NCI-H2029 (cell line): Measurements from ENCODE around the gene THSD4.

Experiments
- DNase-seq: peaks from one replicate; lab custom pipeline; 2025; lab: John Stamatoyannopoulos, UW

THSD4 gene

DNA sequence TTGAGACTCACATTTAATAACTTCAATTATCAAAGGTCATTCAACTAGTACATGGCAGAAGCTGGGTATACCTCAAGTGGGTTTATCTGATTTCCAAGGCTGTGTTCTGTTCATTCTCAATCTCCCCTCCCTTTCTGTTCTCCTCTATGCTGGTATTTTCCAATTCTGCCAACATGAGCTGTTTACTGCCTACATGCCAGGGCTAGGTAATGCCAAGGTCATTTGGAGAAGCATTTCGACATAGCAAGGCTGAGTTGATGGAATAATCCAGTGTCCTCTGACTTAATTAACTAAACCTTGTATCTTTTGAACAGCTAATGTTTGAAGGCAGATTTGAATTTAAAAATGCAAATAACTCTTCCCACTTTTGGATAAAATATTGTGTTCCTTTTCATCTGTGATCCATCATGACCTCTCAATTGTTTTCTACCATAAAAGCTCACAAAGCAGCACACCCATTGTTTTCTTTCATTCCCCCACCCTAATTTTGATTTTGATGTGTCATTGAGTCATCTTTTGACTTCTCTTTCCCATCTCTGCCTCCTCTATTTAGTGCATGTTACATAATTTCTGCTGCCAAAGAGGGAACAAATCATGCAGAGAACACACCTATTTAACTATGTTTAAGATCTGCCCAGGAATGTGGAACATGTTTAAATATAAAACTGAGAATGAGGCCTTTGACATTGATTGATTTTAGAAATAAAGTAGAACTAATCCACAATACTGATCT is 386.2 kb downstream of the THSD4 start:
- DNase-seq: no peak

DNA sequence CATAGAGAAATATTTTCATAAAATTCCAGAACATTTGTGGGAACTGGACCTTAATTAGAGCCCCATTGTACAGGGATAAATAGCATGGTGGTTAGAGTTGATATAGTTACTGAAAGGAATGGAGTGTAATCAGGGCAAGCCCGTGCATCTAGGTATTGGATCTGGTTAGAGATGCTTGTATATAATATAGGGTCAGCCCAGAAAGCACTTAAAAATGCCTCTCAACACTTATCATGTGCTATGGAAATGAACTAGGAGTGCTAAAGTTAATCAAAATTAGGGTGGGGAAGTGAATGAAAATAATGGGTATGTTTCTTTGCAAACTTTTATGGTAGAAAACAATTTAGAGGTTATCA is 386.8 kb downstream of the THSD4 start:
- no peak for DNase-seq

DNA sequence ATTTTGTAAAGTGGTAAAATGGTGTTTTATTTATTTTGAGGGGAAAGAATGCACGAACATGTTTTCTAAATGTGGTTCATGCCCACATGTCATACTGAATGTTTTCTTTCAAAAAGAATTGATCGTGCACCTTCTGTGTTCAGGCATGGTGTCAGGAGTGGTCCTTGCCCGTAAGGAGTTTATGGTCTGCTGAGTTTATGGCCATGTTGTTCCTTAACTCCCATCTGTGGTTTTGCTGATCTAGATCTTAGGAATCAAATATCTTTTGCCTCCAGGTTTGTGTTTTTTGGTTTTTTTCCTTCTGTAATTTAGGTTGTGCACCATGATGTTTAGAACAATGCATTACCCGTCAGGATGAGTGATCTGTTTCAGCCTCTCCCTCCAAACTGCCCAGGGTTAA is 390.7 kb downstream of the THSD4 start:
- no peak for DNase-seq

DNA sequence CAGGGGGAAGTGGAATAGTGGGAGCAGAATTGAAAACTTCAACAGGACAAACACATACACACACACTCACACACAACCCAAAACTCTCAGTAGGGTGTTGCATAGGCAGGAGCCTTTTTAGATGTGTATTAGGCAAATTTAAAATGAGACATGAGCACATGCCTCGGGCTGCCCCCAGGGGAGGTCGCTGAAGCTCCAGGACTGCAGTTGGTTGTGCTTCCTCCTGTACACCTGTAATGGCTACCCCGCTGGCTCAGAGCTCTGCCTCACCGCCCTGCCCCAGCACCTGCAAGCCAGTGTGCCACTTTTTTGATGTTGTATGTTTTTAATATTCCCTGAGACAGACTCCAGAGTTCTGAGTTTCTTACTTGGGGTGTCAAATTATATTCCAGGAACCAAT is 391.7 kb downstream of the THSD4 start:
- DNase-seq: no peak

DNA sequence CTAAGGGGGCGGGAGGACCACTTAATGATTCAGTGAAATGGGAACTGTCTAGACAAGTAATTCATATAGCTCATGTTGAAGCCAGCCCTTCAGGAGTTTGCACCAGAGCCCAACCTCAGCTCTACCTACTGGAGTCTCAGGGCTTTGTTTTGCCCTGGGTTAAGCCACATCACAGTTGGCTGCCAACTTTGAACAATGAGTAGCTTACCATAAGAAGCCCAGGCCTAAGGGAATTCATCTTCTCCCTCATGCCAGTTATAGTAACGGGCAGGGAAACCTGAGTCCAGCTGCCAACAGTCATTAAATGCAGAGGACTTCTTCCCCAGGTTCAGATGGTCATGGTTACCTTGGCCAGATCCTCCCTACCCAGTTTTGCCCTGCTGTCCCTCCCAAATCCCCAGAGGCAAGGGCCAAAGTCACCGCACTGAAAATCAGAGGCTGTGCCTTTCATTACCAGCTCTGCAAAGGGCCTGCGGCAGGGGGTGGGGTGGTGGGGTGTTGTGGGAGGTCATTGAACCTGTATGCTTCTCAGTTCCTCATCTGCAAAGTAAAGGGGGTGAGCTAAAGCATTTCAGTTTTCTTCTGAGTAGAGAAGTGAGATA is 392.9 kb downstream of the THSD4 start:
- DNase-seq: no peak

DNA sequence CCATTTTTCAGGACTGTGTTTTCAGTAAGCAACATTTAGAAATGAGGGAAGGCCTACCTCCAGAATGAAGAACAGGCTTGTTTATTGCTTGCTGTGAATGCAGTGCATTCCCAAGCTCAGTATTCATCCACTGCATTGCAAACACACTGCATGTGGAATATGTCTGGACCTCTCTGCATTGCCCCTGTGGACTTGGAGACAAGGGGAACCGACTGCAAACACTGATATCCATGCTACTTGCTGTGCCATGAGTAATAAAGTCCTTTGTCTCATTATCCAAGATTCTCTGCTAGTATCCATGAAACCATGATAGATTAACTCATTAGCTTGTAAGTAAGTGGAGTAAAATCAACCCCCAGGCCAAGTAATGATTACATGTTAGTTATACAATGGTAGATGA is 393.9 kb downstream of the THSD4 start:
- no peak for DNase-seq

DNA sequence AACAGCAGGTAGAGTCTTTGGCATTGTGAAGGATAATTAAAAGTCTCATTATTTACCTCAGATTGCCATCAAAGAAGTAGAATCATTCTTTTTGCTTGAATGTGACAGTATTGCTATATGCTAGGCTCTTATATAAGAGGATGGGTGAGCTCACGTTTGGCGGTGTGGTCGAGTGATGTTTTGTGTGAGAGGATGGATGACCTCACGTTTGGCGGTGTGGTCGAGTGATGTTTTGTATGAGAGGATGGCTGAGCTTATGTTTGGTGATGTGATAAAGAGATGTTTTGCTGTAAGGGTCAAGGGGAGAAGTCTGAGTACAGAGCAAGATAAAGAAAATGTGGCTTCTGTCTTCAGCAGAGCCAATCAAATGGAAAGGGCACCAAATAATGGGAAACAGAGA is 395.5 kb downstream of the THSD4 start:
- DNase-seq: no peak

DNA sequence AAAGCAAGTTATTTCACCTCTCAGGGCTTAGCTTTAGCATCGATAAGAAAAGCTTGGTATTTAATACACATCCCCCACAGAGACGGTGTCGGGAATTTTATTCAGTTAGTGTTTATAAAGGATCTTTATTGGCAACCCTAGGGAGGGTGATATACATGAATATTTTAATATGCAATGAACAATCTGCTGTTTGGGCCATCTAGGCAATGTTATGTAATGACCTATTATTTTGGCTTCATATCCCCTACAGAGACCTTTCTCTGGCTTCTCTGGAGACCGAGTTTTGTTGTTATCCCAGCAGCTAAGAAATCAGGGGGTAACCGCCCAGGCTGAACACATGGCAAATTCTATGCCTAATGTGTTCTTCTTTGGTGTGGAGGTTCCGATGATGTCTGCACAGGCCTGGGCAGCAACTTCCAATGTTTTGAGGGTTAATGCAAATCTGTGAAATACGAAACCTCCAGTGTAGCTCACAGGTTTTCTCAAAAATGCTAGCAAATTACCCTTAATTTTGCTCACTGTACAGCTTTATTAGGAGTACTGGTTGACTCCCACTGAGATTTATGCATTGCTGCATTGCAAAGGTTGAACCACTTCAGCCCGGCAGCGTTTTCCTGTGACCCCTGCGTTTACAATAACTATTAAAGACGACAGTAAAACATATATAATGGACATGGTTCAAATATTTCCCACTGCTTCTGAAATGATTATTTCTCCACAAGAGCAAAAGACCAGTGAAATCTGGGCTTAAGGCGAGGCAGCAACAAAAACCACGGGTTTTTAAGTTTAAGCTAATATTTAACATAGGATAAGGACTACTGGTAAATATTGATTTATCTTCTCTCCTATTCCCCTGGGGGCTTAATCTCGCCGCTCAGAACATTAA is 396.8 kb downstream of the THSD4 start:
- DNase-seq: no peak

DNA sequence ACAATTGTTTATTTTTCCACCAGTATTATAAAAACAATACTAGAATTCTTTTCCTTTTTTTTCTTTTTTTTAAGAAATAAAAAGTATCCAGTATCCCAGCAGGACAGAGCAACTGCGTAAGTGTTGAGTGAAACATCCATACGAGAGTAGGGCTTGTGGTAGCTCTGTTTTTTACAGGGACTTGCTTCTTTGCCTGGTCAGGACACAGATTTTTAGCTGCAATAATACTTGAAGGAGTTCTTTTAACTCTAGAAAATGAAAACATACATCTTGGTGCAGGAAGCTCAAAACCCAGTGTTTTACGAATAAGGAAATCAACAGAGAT is 397.4 kb downstream of the THSD4 start:
- no peak for DNase-seq

DNA sequence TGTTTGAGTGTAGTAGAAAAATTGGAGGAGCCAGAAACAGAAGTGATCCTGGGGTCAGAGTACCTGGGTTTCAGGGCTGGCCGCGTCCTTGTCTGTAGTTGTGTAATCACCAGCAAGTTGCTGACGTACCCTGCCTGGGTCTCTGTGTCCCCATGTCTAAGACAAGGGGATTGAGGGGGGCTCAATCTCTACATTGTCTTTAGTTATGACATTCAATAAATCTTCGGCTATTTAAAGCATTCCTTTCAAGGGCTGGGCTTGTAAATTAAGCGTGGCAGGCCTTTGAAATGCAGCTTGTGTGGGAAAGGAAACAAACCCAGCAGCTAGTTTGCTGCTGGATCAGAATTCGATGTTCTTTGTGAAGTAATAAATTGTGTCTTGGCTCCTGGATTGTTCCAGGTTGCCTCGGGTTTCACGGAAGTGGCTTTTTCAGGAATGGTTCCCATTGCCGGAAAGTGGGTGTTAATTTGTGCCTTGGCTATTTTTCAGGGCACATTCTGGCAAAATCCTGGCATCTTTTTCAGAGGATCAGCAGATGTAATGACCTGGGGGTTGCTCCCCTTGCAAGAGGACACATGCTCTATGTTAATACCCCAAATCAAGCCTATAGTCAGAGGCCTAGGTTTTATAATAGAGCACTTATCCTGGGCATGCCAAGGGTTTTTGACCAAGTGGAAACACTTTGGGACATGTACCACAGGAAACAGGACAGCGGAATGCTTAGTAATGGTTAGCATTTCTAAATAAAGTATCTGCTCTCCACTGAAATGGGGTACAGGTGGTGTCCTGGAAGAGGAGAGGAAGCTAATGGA is 400.3 kb downstream of the THSD4 start:
- DNase-seq: no peak

DNA sequence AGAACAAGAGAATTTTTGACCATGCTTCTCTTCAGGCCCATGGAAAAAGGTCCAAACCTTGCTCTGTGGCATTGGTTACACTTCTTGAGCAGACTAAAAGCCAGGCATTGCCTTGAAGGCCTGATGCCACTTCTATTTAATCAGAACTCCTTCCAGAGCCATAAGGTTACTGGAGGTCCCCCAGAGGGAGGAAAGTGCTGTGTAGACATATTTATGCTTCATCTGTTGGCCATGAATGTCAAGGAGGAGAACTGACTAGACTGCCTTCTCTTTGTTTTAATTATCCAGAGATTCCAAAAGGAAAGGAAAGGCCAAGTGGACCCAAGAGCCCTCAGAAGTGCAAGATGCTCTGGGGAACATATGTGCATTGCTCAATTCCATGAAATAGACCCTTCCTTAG is 402.5 kb downstream of the THSD4 start:
- no peak for DNase-seq

DNA sequence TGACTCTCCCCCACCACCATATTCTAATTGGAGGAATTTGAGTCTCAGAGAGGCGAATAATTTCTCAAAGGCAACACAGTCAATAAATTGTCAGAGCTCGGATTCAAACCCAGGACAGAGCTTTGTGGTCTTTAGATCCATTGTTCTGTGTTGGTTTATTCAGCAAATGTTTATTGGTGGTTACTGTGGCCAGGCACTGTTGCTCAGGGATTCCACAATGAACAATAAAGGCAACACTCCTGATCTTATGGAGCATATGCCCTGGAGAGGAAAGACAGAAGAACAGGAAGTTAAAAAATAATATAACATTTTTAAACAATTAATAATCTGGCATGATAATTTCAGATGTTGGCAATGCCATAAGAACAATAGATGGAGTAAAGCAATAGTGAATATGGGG is 403.4 kb downstream of the THSD4 start:
- DNase-seq: no peak

DNA sequence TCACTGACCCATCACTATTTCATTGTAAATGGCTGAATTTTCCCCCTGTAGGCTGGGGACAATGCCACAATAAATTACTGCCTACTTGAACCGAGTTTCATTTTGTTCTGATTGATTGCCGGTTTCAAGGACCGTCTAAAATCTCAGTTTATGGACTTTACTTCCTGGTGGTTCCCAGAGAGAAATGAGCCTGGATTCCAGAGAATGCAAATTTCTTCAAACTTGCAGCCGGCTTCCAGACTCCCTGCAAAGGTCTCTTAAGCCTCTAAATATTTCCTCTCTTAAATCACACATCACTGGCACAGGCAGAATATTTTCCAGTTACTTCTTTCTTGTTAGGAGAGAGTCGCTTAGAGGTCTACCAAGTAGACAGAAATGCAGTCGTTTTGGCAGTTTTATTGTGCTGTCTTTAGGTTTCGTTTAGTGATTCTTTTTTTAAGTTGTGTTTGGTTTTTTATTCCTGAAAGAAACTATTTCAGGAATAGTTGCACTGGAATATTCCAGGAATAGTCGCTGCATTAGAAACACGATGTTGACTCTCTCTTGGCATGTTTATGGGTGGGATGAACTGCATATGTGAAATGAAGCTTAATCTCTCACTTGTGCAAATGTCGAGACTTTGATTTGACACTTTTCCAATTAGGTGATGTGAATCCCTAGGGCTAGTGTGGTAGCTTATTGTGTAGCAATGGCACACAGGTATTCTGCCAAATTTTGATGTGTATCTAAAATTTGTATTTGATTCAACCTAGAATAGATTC is 411.0 kb downstream of the THSD4 start:
- no peak for DNase-seq

DNA sequence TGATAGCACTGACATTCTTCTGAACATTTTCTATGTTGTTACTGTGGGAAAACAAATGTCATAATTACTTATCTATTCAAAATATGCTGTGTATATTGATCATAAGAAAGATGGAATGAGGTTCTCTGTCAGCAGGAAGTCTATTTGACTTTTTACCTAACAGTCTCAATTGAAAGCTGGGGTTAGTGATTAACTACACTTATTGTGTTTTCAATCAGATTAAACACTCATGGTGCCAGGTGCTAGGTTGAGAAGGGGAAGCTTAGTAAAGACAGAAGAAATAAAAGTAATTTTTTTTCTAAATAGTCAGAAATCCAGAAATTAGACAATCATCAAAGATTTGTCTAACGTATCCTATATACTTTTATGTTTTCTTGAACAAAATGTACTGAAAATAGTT is 414.1 kb downstream of the THSD4 start:
- DNase-seq: no peak

DNA sequence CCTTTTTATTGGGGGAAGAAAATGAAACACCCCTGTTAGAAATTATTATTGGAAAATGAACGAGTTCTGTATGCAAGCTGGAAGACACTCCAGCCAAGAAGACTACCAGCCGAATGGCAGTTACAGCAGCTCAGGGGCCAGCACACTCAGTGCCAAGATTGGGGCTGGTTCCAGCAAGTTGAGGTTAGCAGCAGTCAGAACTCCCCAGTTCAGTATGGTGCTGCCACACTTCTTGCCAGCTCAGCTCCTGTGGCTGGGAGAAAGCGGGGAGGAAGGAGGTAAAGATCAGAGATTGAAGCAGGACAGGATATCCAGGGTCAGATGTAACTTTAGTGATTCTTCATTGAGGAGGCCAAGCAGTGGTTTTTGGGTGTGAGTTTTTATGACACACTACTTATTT is 414.8 kb downstream of the THSD4 start:
- DNase-seq: no peak

DNA sequence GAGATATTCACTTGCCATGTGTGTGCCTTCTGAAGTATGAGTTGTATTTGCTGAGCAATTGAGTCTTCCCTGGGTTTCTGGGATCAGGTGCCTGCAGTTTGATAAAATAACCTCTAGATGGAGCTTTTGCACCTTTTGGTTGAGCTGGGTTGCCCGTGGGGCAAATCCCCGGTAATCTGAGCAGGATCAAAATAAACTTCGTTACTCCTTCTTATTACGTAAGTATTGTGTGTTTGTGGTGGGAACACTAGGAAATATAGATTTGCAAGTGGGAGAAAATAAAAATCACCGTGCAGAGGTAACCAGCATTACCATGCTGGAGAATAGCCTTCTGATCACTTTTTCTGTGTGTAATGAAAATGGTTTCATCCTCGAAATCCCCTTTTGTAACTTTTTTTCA is 417.7 kb downstream of the THSD4 start:
- no peak for DNase-seq

DNA sequence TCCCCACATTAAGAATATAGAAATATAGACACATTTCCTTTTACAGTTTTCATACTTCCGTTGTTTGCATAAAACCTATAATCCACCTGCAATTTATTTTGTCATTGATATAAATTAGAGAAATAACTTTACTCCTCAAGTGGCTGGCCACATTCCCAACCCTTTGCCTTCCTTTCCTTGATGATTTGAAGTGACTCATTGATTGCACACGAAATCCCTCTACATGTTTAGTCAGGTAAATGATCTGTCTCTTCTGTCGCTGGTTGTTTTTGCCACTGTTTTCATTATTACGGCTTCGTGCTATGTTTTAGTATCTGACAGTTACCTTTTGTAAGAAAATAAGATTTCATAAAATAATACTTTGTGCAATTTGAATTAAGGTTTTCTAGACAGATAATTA is 422.9 kb downstream of the THSD4 start:
- DNase-seq: no peak

DNA sequence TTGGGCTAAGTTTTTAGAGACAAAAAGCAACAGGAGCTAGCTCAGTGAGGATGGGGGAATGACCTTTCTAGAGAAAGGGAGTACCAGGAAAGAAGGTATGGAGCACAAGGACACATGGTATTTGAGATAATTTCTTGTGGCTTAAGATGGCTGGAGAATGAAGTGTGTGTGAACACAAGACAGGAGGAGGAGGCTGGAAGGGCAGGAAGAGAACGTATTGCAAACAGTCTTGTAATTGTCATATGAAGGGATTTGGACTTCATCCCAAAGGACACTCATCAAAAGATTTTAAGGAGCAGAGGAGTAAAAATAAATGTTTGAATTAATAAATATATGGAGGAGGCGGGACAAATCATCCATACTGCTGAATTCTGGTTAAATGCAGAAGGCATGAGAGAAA is 426.5 kb downstream of the THSD4 start:
- DNase-seq: no peak

DNA sequence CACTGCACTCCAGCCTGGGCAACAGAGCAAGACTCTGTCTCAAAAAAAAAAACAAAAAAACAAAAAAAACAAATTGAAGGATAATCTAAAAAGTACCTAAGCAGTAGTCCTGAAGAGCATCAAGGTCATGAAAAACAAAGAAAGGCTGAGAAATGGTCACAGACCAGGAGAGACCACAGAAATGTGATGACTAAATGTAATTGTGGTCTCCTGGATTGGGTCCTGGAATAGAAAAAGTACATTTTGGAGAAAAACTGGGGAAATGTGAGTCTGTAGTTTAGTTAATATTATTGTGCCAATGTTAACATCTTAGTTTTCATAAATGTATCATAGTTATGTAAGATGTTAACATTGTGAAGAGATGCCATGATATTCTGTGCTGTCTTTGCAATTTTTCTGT is 427.6 kb downstream of the THSD4 start:
- no peak for DNase-seq

DNA sequence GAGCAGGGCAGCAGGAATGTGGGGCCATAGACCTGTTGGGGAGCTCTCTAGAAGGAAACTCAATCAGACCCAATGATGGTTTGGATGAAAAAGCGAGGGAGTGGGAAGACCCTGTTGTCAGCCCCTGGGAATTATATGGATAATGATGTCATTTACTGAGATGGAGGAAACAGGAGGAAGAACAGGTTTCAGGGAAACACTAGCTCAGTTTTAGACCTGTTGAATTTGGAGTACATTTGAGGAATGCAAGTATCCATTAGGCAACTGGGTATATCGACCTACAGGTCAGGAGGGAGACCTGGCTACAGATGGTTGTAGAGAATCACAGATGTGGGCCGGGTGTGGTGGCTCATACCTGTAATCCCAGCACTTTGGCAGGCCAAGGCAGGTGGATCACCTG is 428.1 kb downstream of the THSD4 start:
- DNase-seq: no peak

DNA sequence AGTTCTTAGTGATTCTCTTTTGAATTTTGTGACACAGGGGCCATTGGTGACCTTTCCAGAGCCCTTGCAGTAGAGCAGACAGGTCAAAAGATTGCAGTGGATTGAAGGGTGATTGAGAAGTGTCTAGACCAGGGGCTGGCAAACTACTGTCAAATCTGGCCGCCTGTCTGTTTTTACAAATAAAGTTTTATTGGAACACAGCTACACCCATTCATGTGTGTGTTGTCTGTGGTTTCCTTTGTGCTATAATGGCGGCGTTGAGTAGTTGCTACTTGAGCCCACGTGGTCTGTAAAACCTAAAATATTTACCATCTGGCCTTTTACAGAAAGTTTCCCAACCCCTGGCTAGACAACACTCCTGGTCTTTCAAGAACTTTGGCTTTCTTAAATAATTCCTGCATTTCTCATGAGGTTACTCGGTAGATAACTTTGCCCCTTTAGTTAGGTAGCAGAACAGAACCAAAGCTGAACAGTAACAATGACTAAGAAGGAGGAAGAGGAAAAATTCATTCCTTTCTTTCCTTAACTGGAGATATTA is 430.0 kb downstream of the THSD4 start:
- no peak for DNase-seq

DNA sequence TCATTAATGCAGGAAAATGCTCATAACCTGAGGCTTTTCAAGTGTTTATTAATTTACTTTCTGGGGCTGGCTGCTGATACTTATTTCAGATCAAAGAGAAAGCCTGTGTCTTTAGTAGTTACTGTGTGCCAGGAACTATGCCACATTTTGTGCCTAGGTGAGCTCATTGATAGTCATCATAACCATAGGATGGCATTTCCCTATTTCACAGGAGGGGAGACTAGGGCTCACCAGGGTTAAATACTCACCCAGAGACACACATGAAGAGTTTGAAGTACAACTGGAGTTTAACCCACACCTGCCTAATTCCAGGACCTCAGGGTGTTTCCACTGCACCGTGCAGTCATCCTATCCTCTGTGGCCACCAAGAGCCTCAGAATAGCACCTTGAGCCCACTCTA is 430.7 kb downstream of the THSD4 start:
- no peak for DNase-seq
